K562 (cell line): ENCODE results near the gene SLC25A11. TPM values are rescaled to one million over a fixed set of nuclear protein-coding genes. Genes with fewer than 3 reads are reported as not detected.

Experiments
- ATAC-seq: fragments of 200-7000 bp; cut with Tn5 transposase; 3 replicates; pipeline ENCODE4 v1.9.1; 2020; ENCODE audit warnings: moderate library complexity
- BruUV-seq: library from RNA; stranded (reverse); fragments of 400-500 nt; replicated peaks from 2 replicates; lab custom pipeline; 2021; lab: Mats Ljungman, UMichigan
- CTCF ChIA-PET: fragments of 300-600 bp; formaldehyde crosslinking; extraction: SDS; loops from one replicate; lab custom pipeline; 2021; ENCODE audit warnings: low intra/inter-chr PET ratio; lab: Yijun Ruan, JAX
- POLR2A ChIA-PET: fragments of 300-600, 350-650 bp; sonication (Branson Sonifier 250); formaldehyde crosslinking; extraction: SDS; loops from one replicate; lab custom pipeline; 2021; ENCODE audit warnings: antibody characterized with exemption, inconsistent platforms; lab: Yijun Ruan, JAX
- DNase-seq, 4 experiments: peaks; one replicate each; pipeline versions ENCODE4 v3.0.0 to v3.0.0-alpha.2; 2011 to 2018; ENCODE audit warnings: low spot score in 3 of 4, mixed read lengths in 3 of 4; ENCODE audit errors: extremely low read depth in 1 of 4
- FAIRE-seq: peaks from 2 replicates; lab custom pipeline; 2011; peaks lifted over from hg19 to GRCh38; lab: Jason Lieb, UNC
- H2AFZ ChIP-seq: 2 replicates; pipeline ENCODE4 v1.6.0; 2011; ENCODE audit warnings: low read depth, low read length, control low read depth, inconsistent platforms
- H3K27ac ChIP-seq: fragments of 200-600 bp; 3 replicates; pipeline ENCODE4 v1.8.0; 2011; ENCODE audit warnings: low read depth, mild to moderate bottlenecking, control low read depth, inconsistent platforms, low read length, moderate library complexity, mixed read lengths; ENCODE audit errors: extremely low read depth
- H3K27me3 ChIP-seq, 2 experiments: fragments of 300-600 bp in 1 of 2; 2 replicates in 1 of 2; 3 replicates in 1 of 2; pipeline versions ENCODE4 v1.6.0 to v1.8.0; 2011; ENCODE audit warnings: inconsistent platforms in 2 of 2, low read length in 2 of 2, mild to moderate bottlenecking in 1 of 2, mixed read lengths in 1 of 2, moderate library complexity in 1 of 2; ENCODE audit not compliant: control insufficient read depth in 2 of 2, insufficient read depth in 2 of 2
- H3K36me3 ChIP-seq: fragments of 300-600 bp; 3 replicates; pipeline ENCODE4 v1.8.0; 2011; ENCODE audit warnings: mild to moderate bottlenecking, low read length, inconsistent platforms; ENCODE audit not compliant: control insufficient read depth, insufficient read depth
- H3K4me1 ChIP-seq, 2 experiments: fragments of 200-600 bp in 1 of 2; replicated peaks in 1 of 2; 2 replicates in 1 of 2; 3 replicates in 1 of 2; pipeline versions ENCODE4 v1.5.1 to v1.8.0; 2011; ENCODE audit warnings: inconsistent platforms in 2 of 2, low read length in 2 of 2, mild to moderate bottlenecking in 1 of 2, mixed read lengths in 1 of 2, moderate library complexity in 1 of 2; ENCODE audit not compliant: control insufficient read depth in 2 of 2, insufficient read depth in 2 of 2
- H3K4me2 ChIP-seq: 2 replicates; pipeline ENCODE4 v1.6.1; 2011; ENCODE audit warnings: low read length, control low read depth, inconsistent platforms, mixed read lengths; ENCODE audit not compliant: insufficient read depth
- H3K4me3 ChIP-seq: fragments of 200-600 bp; sonication (generic), shearing (Covaris generic); 2 replicates; pipeline ENCODE4 v1.5.1; 2016; ENCODE audit warnings: control low read depth, inconsistent platforms
- H3K79me2 ChIP-seq: fragments of 200-600 bp; 3 replicates; pipeline ENCODE4 v1.8.0; 2011; ENCODE audit warnings: low read length, inconsistent platforms; ENCODE audit not compliant: control insufficient read depth, insufficient read depth
- H3K9ac ChIP-seq, 2 experiments: 2 replicates each; pipeline versions ENCODE4 v1.6.0 to v1.6.1; 2011; ENCODE audit warnings: low read depth in 2 of 2, low read length in 2 of 2, control low read depth in 1 of 2, inconsistent platforms in 1 of 2, mild to moderate bottlenecking in 1 of 2, mixed read lengths in 1 of 2; ENCODE audit not compliant: insufficient read depth in 1 of 2
- H3K9me1 ChIP-seq: one replicate; pipeline ENCODE4 v1.6.0; 2011; ENCODE audit warnings: inconsistent platforms, mild to moderate bottlenecking, low read length, moderate library complexity; ENCODE audit not compliant: control insufficient read depth, insufficient read depth
- H3K9me3 ChIP-seq: replicated peaks from 2 replicates; pipeline ENCODE4 v1.5.1; 2011; ENCODE audit warnings: low read depth, low read length, inconsistent platforms; ENCODE audit not compliant: control insufficient read depth, insufficient read depth
- H4K20me1 ChIP-seq: replicated peaks from 2 replicates; pipeline ENCODE4 v1.6.1; 2011; ENCODE audit warnings: low read length, inconsistent platforms, mixed read lengths; ENCODE audit not compliant: control insufficient read depth, insufficient read depth
- ATF4 ChIP-seq: fragments of 450-650 bp; formaldehyde crosslinking; IDR thresholded peaks from 2 replicates; pipeline ENCODE4 v1.4.0; 2022; ENCODE audit warnings: mild to moderate bottlenecking, moderate library complexity
- BRD4 ChIP-seq: fragments of 200-600 bp; sonication (generic); IDR thresholded peaks from 2 replicates; pipeline ENCODE4 v1.6.1; 2017; ENCODE audit warnings: inconsistent platforms
- CBX3 ChIP-seq, 2 experiments: IDR thresholded peaks; 1 replicate in 1 of 2; 2 replicates in 1 of 2; pipeline ENCODE4 v1.6.1; 2012; ENCODE audit warnings: inconsistent platforms in 2 of 2, low read length in 2 of 2, borderline replicate concordance in 1 of 2, control low read depth in 1 of 2
- E2F6 ChIP-seq, 2 experiments: IDR thresholded peaks; 2 replicates each; pipeline ENCODE4 v1.6.1; 2011; ENCODE audit warnings: borderline replicate concordance in 1 of 2, control low read depth in 1 of 2, low read depth in 1 of 2, low read length in 1 of 2, mild to moderate bottlenecking in 1 of 2, mixed read lengths in 1 of 2, moderate library complexity in 1 of 2; ENCODE audit not compliant: insufficient read depth in 1 of 2, insufficient read length in 1 of 2, poor library complexity in 1 of 2, severe bottlenecking in 1 of 2; ENCODE audit errors: extremely low read depth in 1 of 2
- ELF1 ChIP-seq: fragments of 200-800 bp; sonication (Bioruptor generic); IDR thresholded peaks from 2 replicates; pipeline ENCODE4 v1.6.1; 2016; ENCODE audit warnings: missing genetic modification characterization, missing compliant biosample characterization
- ESRRA ChIP-seq: fragments of 450-650 bp; IDR thresholded peaks from 2 replicates; pipeline ENCODE4 v1.6.1; 2014; ENCODE audit warnings: low read depth, mild to moderate bottlenecking, moderate library complexity, borderline replicate concordance
- FOXA1 ChIP-seq: fragments of 450-650 bp; IDR thresholded peaks from 2 replicates; pipeline ENCODE4 v1.6.1; 2016; ENCODE audit warnings: mild to moderate bottlenecking, borderline replicate concordance
- HCFC1 ChIP-seq: IDR thresholded peaks from 2 replicates; pipeline ENCODE4 v1.6.1; 2012; ENCODE audit warnings: low read depth, low read length, improper control_type of control experiment
- MEF2D ChIP-seq: conservative IDR thresholded peaks from 2 replicates; pipeline ENCODE4 v1.6.1; 2016; ENCODE audit warnings: low read depth, missing genetic modification characterization, missing compliant biosample characterization
- MIER1 ChIP-seq: fragments of 450-650 bp; IDR thresholded peaks from 2 replicates; pipeline ENCODE4 v1.6.1; 2016; ENCODE audit warnings: antibody characterized with exemption, mild to moderate bottlenecking, low read depth
- POLR3A ChIP-seq: IDR thresholded peaks from 2 replicates; pipeline ENCODE4 v1.6.1; 2011; ENCODE audit warnings: borderline replicate concordance, mild to moderate bottlenecking, moderate library complexity; ENCODE audit not compliant: insufficient read length, insufficient read depth; ENCODE audit errors: extremely low read depth
- SRSF1 ChIP-seq: fragments of 200-400 bp; formaldehyde crosslinking; IDR thresholded peaks from 2 replicates; pipeline ENCODE4 v1.6.1; 2017; ENCODE audit warnings: mild to moderate bottlenecking, low read depth, low read length, moderate library complexity
- ZFPM2 ChIP-seq: fragments of 250-450 bp; sonication (Bioruptor Pico); IDR thresholded peaks from 2 replicates; pipeline ENCODE4 v1.5.1; 2022; ENCODE audit warnings: mild to moderate bottlenecking
- ZNF311 ChIP-seq: fragments of 250-450 bp; sonication (Bioruptor Pico); IDR thresholded peaks from 2 replicates; pipeline ENCODE4 v1.4.0; 2020; ENCODE audit warnings: mild to moderate bottlenecking, moderate library complexity
- ZNF354B ChIP-seq: fragments of 250-450 bp; sonication (Bioruptor Pico); IDR thresholded peaks from 2 replicates; pipeline ENCODE4 v1.4.0; 2020
- ZNF398 ChIP-seq: fragments of 250-450 bp; sonication (Bioruptor Pico); IDR thresholded peaks from 2 replicates; pipeline ENCODE4 v1.8.0; 2021; ENCODE audit warnings: moderate library complexity, mild to moderate bottlenecking, inconsistent platforms
- ZNF41 ChIP-seq: fragments of 250-450 bp; sonication (Bioruptor Pico); conservative IDR thresholded peaks from 2 replicates; pipeline ENCODE4 v1.4.0; 2020; ENCODE audit warnings: mild to moderate bottlenecking
- ZNF431 ChIP-seq: sonication (generic); formaldehyde crosslinking; IDR thresholded peaks from 2 replicates; pipeline ENCODE4 v1.8.0; 2022; ENCODE audit warnings: mild to moderate bottlenecking, missing genetic modification reagents
- WGBS: fragments of 100-300 bp; shearing (Covaris generic); methylation state at CpG from one replicate; pipeline ENCODE4 v1.1.6; 2016; ENCODE audit warnings: low coverage, mixed read lengths; ENCODE audit not compliant: insufficient coverage; ENCODE audit errors: missing lambda C conversion rate; 5-methylcytosine and 5-hydroxymethylcytosine counted together
- in situ Hi-C: fragments of 300-500 bp; cut with MboI; formaldehyde crosslinking; loops from 4 replicates; pipeline ENCODE4 v1.15.0; 2018; ENCODE audit warnings: inconsistent platforms, mixed read lengths
- intact Hi-C: fragments of 100-400 bp; cut with micrococcal nuclease; formaldehyde crosslinking; loops from 2 replicates; pipeline ENCODE4 v1.14.2; 2022
- polyA plus RNA-seq, 8 experiments: library from polyadenylated mRNA; depleted of rRNA in 4 of 8; stranded (reverse) in 5 of 8; unstranded in 3 of 8; fragments of >200 nt; fragmentation: Nextera tagmentation in 2 of 8; fragmentation: Illumina TruSeq in 1 of 8; extraction: Ambion mirVana in 2 of 8; extraction: Trizol in 1 of 8; gene quantifications; 2 replicates each; pipeline versions ENCODE4 v1.2.1 to v1.2.3, GENCODE V29; 2011 to 2014; ENCODE audit warnings: inconsistent platforms in 1 of 8, missing spikeins in 1 of 8
- total RNA-seq, 7 experiments: library from RNA; depleted of rRNA in 6 of 7; stranded (reverse); fragments of >200 nt in 6 of 7; fragmentation: Illumina TruSeq in 2 of 7; extraction: Trizol in 2 of 7; gene quantifications; 2 replicates each; pipeline versions ENCODE4 v1.2.1 to v1.2.3, GENCODE V29; 2011 to 2021; ENCODE audit warnings: low replicate concordance in 1 of 7

Gene SLC25A11
- total and polyA plus RNA-seq, 9 of the 15 experiments (the other 6 are each of a cell fraction or from before 2014, with no cell fraction given): 3.1 to 56.7 (median 32.9) TPM

- TF ChIP-seq ELF1 (tag): no peak
- no peak for TF ChIP-seq ZNF311 (CRISPR knock-in tag)
- no peak for TF ChIP-seq ATF4 (CRISPR knock-in tag)
- no peak for TF ChIP-seq ZNF354B (CRISPR knock-in tag)
- TF ChIP-seq ZNF41 (CRISPR knock-in tag): no peak
- no peak for TF ChIP-seq ZNF431 (CRISPR knock-in tag)
- TF ChIP-seq FOXA1: no peak
- no peak for TF ChIP-seq E2F6 (IDR thresholded peaks at IDR 0.05; ENCODE audit: borderline replicate concordance in 1 of 2, extremely low read depth in 1 of 2, insufficient read depth in 1 of 2, insufficient read length in 1 of 2, low read depth in 1 of 2, low read length in 1 of 2, poor library complexity in 1 of 2, severe bottlenecking in 1 of 2)
- TF ChIP-seq ZFPM2 (CRISPR knock-in tag): no peak
- no peak for TF ChIP-seq MIER1
- no peak for TF ChIP-seq POLR3A
- no peak for TF ChIP-seq MEF2D (tag)
- no peak for TF ChIP-seq SRSF1
- no peak for TF ChIP-seq CBX3 (IDR thresholded peaks at IDR 0.05; ENCODE audit: borderline replicate concordance in 1 of 2, low read length in 2 of 2)
- no peak for TF ChIP-seq HCFC1
- TF ChIP-seq BRD4: no peak
- TF ChIP-seq ESRRA: no peak
- TF ChIP-seq ZNF398: no peak
- H3K36me3 ChIP-seq: no peaks in the 10 kb centered on the region; the same call in 2 of the 3 replicates
- DNase-seq (no peak), ATAC-seq (no peak), FAIRE-seq (no peak)
- CTCF ChIA-PET: no interaction called here
- H3K9me1 ChIP-seq: no peaks in the 10 kb centered on the region
- in situ Hi-C loops: no loop called here
- no peaks in the 10 kb centered on the region for H3K27me3 ChIP-seq
- H3K79me2 ChIP-seq: peaks cover 17% of the 10 kb centered on the region
- WGBS: 96% methylated on average over 4 of the region's 8 CpGs
- H3K9ac ChIP-seq: no peak overlapping the region
- POLR2A ChIA-PET: interaction anchor here (0.6 to 1.8 kb wide), 2 partner anchors 11 to 513 kb away, joined by 3 to 7 read pairs; no protein-coding TSS in a partner anchor
- no TSS peak for BruUV-seq
- H3K4me3 ChIP-seq: no peak overlapping the region
- H2AFZ ChIP-seq: no peak overlapping the region
- intact Hi-C loops: no loop called here
- no peak overlapping the region for H3K27ac ChIP-seq
- no peak overlapping the region for H3K4me2 ChIP-seq
- no peaks in the 10 kb centered on the region for H4K20me1 ChIP-seq
- peaks cover 15 to 37% of the 10 kb centered on the region in 2 experiments for H3K4me1 ChIP-seq
- no peaks in the 10 kb centered on the region for H3K9me3 ChIP-seq
Observed at GRCh38 chr17:4955091-4955490, 15.2 kb upstream of the SLC25A11 start.
